KMS-11 (cell line): ENCODE results near the gene XRN2.

ENCODE experiments used
- H2AFZ ChIP-seq: fragments of 200-600 bp; sonication (generic); 2 replicates; pipeline ENCODE4 v1.6.1; 2016; ENCODE audit warnings: antibody characterized with exemption, mixed run types, low read depth
- H3K27ac ChIP-seq: fragments of 200-600 bp; sonication (generic); 2 replicates; pipeline ENCODE4 v1.6.1; 2016; ENCODE audit warnings: mild to moderate bottlenecking, mixed run types
- H3K27me3 ChIP-seq: fragments of 200-600 bp; sonication (generic); 2 replicates; pipeline ENCODE4 v1.6.1; 2017; ENCODE audit warnings: mild to moderate bottlenecking, low read depth, mixed run types, moderate library complexity; ENCODE audit not compliant: insufficient read depth
- H3K36me3 ChIP-seq: fragments of 200-600 bp; sonication (generic); 2 replicates; pipeline ENCODE4 v1.6.1; 2017; ENCODE audit warnings: mild to moderate bottlenecking, mixed run types; ENCODE audit not compliant: insufficient read depth
- H3K4me1 ChIP-seq: fragments of 200-600 bp; sonication (generic); 2 replicates; pipeline ENCODE4 v1.6.1; 2016; ENCODE audit warnings: mild to moderate bottlenecking, low read depth, mixed run types; ENCODE audit not compliant: poor library complexity, severe bottlenecking
- H3K4me2 ChIP-seq: fragments of 200-600 bp; sonication (generic); 2 replicates; pipeline ENCODE4 v1.7.0; 2016; ENCODE audit warnings: mild to moderate bottlenecking, mixed run types
- H3K4me3 ChIP-seq: fragments of 200-600 bp; sonication (generic); IDR thresholded peaks from 2 replicates; pipeline ENCODE4 v1.6.1; 2017; ENCODE audit warnings: low read depth, low read length, mixed read lengths; ENCODE audit not compliant: insufficient read depth
- H3K79me2 ChIP-seq: fragments of 200-600 bp; sonication (generic); 2 replicates; pipeline ENCODE4 v1.6.1; 2016; ENCODE audit warnings: low read depth, mixed run types; ENCODE audit not compliant: insufficient read depth
- H3K9ac ChIP-seq: fragments of 200-600 bp; sonication (generic); 2 replicates; pipeline ENCODE4 v1.6.1; 2016; ENCODE audit warnings: mild to moderate bottlenecking, mixed run types
- H4K20me1 ChIP-seq: fragments of 200-600 bp; sonication (generic); 2 replicates; pipeline ENCODE4 v1.6.1; 2016; ENCODE audit warnings: mild to moderate bottlenecking, mixed run types; ENCODE audit not compliant: insufficient read depth
- CTCF ChIP-seq: fragments of 200-600 bp; sonication (generic); conservative IDR thresholded peaks from 2 replicates; pipeline ENCODE4 v1.6.1; 2017; ENCODE audit warnings: low read depth, mild to moderate bottlenecking, antibody characterized with exemption, low read length, moderate library complexity, mixed read lengths

XRN2 gene

GRCh38 chr20:21336455-21337151, 33.5 kb downstream of the XRN2 start:
- Histone ChIP-seq H3K36me3 (no peaks in the 10 kb centered on the region), H4K20me1 (no peaks in the 10 kb centered on the region), H3K79me2 (no peaks in the 10 kb centered on the region)

GRCh38 chr20:21338291-21338690, 35.2 kb downstream of the XRN2 start:
- no peak for TF ChIP-seq CTCF
- no peak overlapping the region for H3K4me3 ChIP-seq
- H3K9ac ChIP-seq, result no peak overlapping the region
- no peak overlapping the region for H3K4me2 ChIP-seq
- H3K4me1 ChIP-seq, result no peaks in the 10 kb centered on the region
- H3K27ac ChIP-seq, result no peak overlapping the region
- H3K36me3 ChIP-seq, result no peaks in the 10 kb centered on the region
- H2AFZ ChIP-seq, result no peak overlapping the region
- H4K20me1 ChIP-seq, result no peaks in the 10 kb centered on the region
- H3K79me2 ChIP-seq, result no peaks in the 10 kb centered on the region
- no peaks in the 10 kb centered on the region for H3K27me3 ChIP-seq

More at GRCh38 chr20:21336455-21337151, 33.5 kb downstream of the XRN2 start:
- no peaks in the 10 kb centered on the region for H3K27me3 ChIP-seq
- no peaks in the 10 kb centered on the region for H3K4me1 ChIP-seq
- no peak for TF ChIP-seq CTCF
- H2AFZ ChIP-seq, result no peak overlapping the region
- H3K9ac ChIP-seq, result no peak overlapping the region
- no peak overlapping the region for H3K27ac ChIP-seq
- no peak overlapping the region for H3K4me3 ChIP-seq
- H3K4me2 ChIP-seq, result no peak overlapping the region

- H3K79me2 ChIP-seq, result no peaks in the 10 kb centered on the region
- H3K27me3 ChIP-seq, result no peaks in the 10 kb centered on the region
- H2AFZ ChIP-seq, result no peak overlapping the region
- no peak overlapping the region for H3K27ac ChIP-seq
- H3K4me3 ChIP-seq, result no peak overlapping the region
- no peak for TF ChIP-seq CTCF
- no peaks in the 10 kb centered on the region for H3K4me1 ChIP-seq
- no peaks in the 10 kb centered on the region for H3K36me3 ChIP-seq
- no peak overlapping the region for H3K9ac ChIP-seq
- H3K4me2 ChIP-seq, result no peak overlapping the region
- no peaks in the 10 kb centered on the region for H4K20me1 ChIP-seq
Measured at GRCh38 chr20:21339499-21339898, 36.4 kb downstream of the XRN2 start.

- H3K9ac ChIP-seq, result no peak overlapping the region
- no peaks in the 10 kb centered on the region for H3K27me3 ChIP-seq
- no peaks in the 10 kb centered on the region for H3K36me3 ChIP-seq
- H3K4me3 ChIP-seq, result no peak overlapping the region
- no peak for TF ChIP-seq CTCF
- H3K27ac ChIP-seq, result no peak overlapping the region
- H4K20me1 ChIP-seq, result no peaks in the 10 kb centered on the region
- H3K4me2 ChIP-seq, result no peak overlapping the region
- H3K4me1 ChIP-seq, result no peaks in the 10 kb centered on the region
- H3K79me2 ChIP-seq, result no peaks in the 10 kb centered on the region
- no peak overlapping the region for H2AFZ ChIP-seq
Measured at GRCh38 chr20:21340991-21341697, 38.0 kb downstream of the XRN2 start.
